ENCODE data around the gene WDR55. TPM values are rescaled to one million over a fixed set of nuclear protein-coding genes. Genes with fewer than 3 reads are reported as not detected.
A peak's percentile ranks its signal among the peaks of the same experiment; 100 is the strongest.

The WDR55 gene
- total and polyA plus RNA-seq, 10 of the 15 experiments (the other 5 are each of a cell fraction or from before 2014, with no cell fraction given): 3.4 to 27.8 (median 20.3) TPM

DNA sequence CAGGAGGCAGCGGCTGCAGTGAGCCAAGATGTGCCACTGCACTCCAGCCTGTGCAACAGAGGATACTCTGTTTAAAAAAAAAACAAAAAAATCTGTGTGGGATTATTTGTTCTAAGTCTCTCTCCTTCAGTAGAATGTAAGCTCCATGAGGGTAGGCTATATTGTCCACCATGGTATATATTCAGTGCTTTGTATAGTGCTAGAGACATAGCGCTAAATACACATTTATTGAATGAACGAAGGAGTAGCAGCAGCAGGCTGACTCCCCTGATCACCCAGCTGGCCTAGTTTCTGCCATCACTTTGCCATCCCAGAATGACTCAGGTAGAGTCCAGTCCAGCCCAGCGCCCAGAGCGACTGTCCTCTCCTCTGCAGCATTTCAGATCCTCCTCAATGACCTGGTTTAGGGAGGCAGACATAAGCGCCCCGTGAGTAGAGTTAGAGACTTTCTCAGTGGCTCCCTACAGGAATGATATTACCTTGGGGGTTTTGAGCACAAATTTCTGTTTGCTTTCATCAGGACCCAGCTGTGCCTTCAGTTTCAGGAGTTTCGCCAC is 25.8 kb downstream of the WDR55 start:
- Histone ChIP-seq H4K20me1 (ENCODE audit: control insufficient read depth, insufficient read depth) (no peaks in the 10 kb centered on the region), H3K4me3 (peak overlapping the region; percentile 89), H3K27ac (ENCODE audit: control insufficient read depth, insufficient read depth) (peak overlapping the region; percentile 74), H3K4me1 (ENCODE audit: control insufficient read depth, insufficient read depth, low read length) (peaks cover 4% of the 10 kb centered on the region; the same call in 1 of the 2 replicates), H3K9ac (ENCODE audit: control insufficient read depth, insufficient read depth, low read length) (peak overlapping the region; percentile 80), H3K36me3 (ENCODE audit: control insufficient read depth in 2 of 2, insufficient read depth in 2 of 2, low read length in 1 of 2) (peaks cover 2 to 10% of the 10 kb centered on the region in 2 experiments; a peak in 3 of 4 replicates), H3K79me2 (ENCODE audit: control insufficient read depth, insufficient read depth, low read length) (peaks cover 41% of the 10 kb centered on the region), H2AFZ (ENCODE audit: control insufficient read depth, low read depth, low read length) (peak overlapping the region; percentile 87), H3K27me3 (replicated peaks in 1 of 2; ENCODE audit: control insufficient read depth in 2 of 2, insufficient read depth in 2 of 2, low read length in 1 of 2) (no peaks in the 10 kb centered on the region), H3K4me2 (ENCODE audit: control insufficient read depth, insufficient read depth) (peak overlapping the region; percentile 88), H3K9me3 (replicated peaks; ENCODE audit: control insufficient read depth, insufficient read depth, low read length) (no peaks in the 10 kb centered on the region)
- in situ Hi-C loops (cut with MboI): no loop called here
- ChIA-PET POLR2A (interaction anchor here (0.6 to 1.7 kb wide), 11 partner anchors 10 to 286 kb away, joined by 3 to 15 read pairs (median 5); partner anchors contain the start of genes APBB3, IK, NDUFA2 and WDR55), SMC1A (ENCODE audit: uncharacterized antibody, unreplicated experiment) (interaction anchor here (0.9 to 3.6 kb wide), 11 partner anchors 10 to 479 kb away, joined by 3 to 16 read pairs (median 4); partner anchors contain the start of genes EIF4EBP3, IK, NDUFA2 and ZMAT2), CTCF (interaction anchor here (0.6 to 2.6 kb wide), 13 partner anchors 10 to 877 kb away, joined by 3 to 9 read pairs (median 3); partner anchors contain the start of genes ANKHD1 and ZMAT2), RAD21 (ENCODE audit: unreplicated experiment) (interaction anchor here (0.6 to 1.5 kb wide), 7 partner anchors 10 to 288 kb away, joined by 3 to 8 read pairs (median 4); partner anchors contain the start of genes IK, NDUFA2 and ZMAT2)
- no peak for DNase-seq (ENCODE audit: low read depth, low spot score)
- FAIRE-seq: peak; percentile 59
- BruUV-seq (replicated peaks): TSS peak; percentile 79
- intact Hi-C loops (cut with micrococcal nuclease; ENCODE audit: unreplicated experiment): loop anchor here (2.0 kb wide), 1 partner anchor 290 kb away; the partner anchor contains the start of gene ANKHD1
- 59% methylated on average over 8 of the region's 8 CpGs for WGBS (ENCODE audit: insufficient coverage, insufficient replicate concordance, low lambda C conversion rate, missing lambda C conversion rate)
- peak; percentile 35 for ATAC-seq
- TF ChIP-seq CHD2 (IDR thresholded peaks at IDR 0.05; ENCODE audit: borderline replicate concordance, low read depth, low read length) (no peak), IKZF2 (IDR thresholded peaks at IDR 0.05) (no peak), MEF2B (IDR thresholded peaks at IDR 0.05; ENCODE audit: partially characterized antibody, poor library complexity, severe bottlenecking) (no peak), EGR1 (IDR thresholded peaks at IDR 0.05; ENCODE audit: borderline replicate concordance in 1 of 2, low read depth in 2 of 2, low read length in 2 of 2) (no peak), NFIC (IDR thresholded peaks at IDR 0.05; ENCODE audit: low read depth, low read length) (no peak), FOXK2 (IDR thresholded peaks at IDR 0.05) (no peak), TARDBP (IDR thresholded peaks at IDR 0.05; ENCODE audit: borderline replicate concordance) (no peak), MXI1 (IDR thresholded peaks at IDR 0.05; ENCODE audit: low read depth, low read length) (no peak), NR2C1 (IDR thresholded peaks at IDR 0.05) (no peak), HDGF (IDR thresholded peaks at IDR 0.05) (no peak), IRF4 (IDR thresholded peaks at IDR 0.05; ENCODE audit: low read depth, low read length) (no peak), YBX1 (IDR thresholded peaks at IDR 0.05) (no peak)
- TF ChIP-seq, protein P1, sequence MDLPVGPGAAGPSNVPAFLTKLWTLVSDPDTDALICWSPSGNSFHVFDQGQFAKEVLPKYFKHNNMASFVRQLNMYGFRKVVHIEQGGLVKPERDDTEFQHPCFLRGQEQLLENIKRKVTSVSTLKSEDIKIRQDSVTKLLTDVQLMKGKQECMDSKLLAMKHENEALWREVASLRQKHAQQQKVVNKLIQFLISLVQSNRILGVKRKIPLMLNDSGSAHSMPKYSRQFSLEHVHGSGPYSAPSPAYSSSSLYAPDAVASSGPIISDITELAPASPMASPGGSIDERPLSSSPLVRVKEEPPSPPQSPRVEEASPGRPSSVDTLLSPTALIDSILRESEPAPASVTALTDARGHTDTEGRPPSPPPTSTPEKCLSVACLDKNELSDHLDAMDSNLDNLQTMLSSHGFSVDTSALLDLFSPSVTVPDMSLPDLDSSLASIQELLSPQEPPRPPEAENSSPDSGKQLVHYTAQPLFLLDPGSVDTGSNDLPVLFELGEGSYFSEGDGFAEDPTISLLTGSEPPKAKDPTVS (IDR thresholded peaks at IDR 0.05; ENCODE audit: low read depth, low read length): no peak

Data from GM12878 (cell line).